ENCODE results near the gene GRAMD1B. TPM values are rescaled to one million over a fixed set of nuclear protein-coding genes. Genes with fewer than 3 reads are reported as not detected.
A peak's percentile ranks its signal among the peaks of the same experiment; 100 is the strongest.

Gene GRAMD1B
- total and polyA plus RNA-seq, 4 donors = 28.7 to 51.5 (median 45.9) TPM

- no peak overlapping the region for H3K4me3 ChIP-seq (ENCODE audit: low read depth, low read length)
- peak overlapping the region; percentile 6 for H3K27ac ChIP-seq (ENCODE audit: low read depth, low read length)
- no peaks in the 10 kb centered on the region for H3K36me3 ChIP-seq (ENCODE audit: control insufficient read depth, insufficient read depth, low read length)
- peak in 1 of 6 donors; percentile 30 for DNase-seq (ENCODE audit: low read depth in 4 of 6, low spot score in 6 of 6)
- no peaks in the 10 kb centered on the region for H3K9me3 ChIP-seq (ENCODE audit: control insufficient read depth, insufficient read depth, low read length)
- 70% methylated on average over 11 of the region's 12 CpGs for WGBS (ENCODE audit: insufficient coverage)
- no peaks in the 10 kb centered on the region for H3K27me3 ChIP-seq (ENCODE audit: control insufficient read depth, insufficient read depth, low read length)
- peaks cover 30% of the 10 kb centered on the region for H3K4me1 ChIP-seq (ENCODE audit: control insufficient read depth, insufficient read depth, low read length)
Observed at GRCh38 chr11:123558536-123559315, 128.7 kb downstream of the GRAMD1B start.

GRCh38 chr11:123559523-123559955, 129.5 kb downstream of the GRAMD1B start:
- DNase-seq (ENCODE audit: low read depth in 4 of 6, low spot score in 6 of 6) = peak in 2 of 6 donors; percentile 59 to 76
- WGBS (ENCODE audit: insufficient coverage) = 17% methylated on average over 11 of the region's 13 CpGs
- peak overlapping the region; percentile 86 for H3K27ac ChIP-seq (ENCODE audit: low read depth, low read length)
- no peaks in the 10 kb centered on the region for H3K27me3 ChIP-seq (ENCODE audit: control insufficient read depth, insufficient read depth, low read length)
- no peaks in the 10 kb centered on the region for H3K36me3 ChIP-seq (ENCODE audit: control insufficient read depth, insufficient read depth, low read length)
- H3K9me3 ChIP-seq (ENCODE audit: control insufficient read depth, insufficient read depth, low read length) = no peaks in the 10 kb centered on the region
- peak overlapping the region; percentile 37 for H3K4me3 ChIP-seq (ENCODE audit: low read depth, low read length)
- peaks cover 35% of the 10 kb centered on the region for H3K4me1 ChIP-seq (ENCODE audit: control insufficient read depth, insufficient read depth, low read length)

- Histone ChIP-seq H3K27ac (ENCODE audit: low read depth, low read length) (peak overlapping the region; percentile 86), H3K4me1 (ENCODE audit: control insufficient read depth, insufficient read depth, low read length) (peaks cover 37% of the 10 kb centered on the region)
- 3% methylated on average over 20 of the region's 23 CpGs for WGBS (ENCODE audit: insufficient coverage)
Observed at GRCh38 chr11:123560006-123560405, 129.9 kb downstream of the GRAMD1B start.

GRCh38 chr11:123561431-123561800, 131.3 kb downstream of the GRAMD1B start:
- WGBS (ENCODE audit: insufficient coverage) = 51% methylated on average over 5 of the region's 5 CpGs
- Histone ChIP-seq H3K4me1 (ENCODE audit: control insufficient read depth, insufficient read depth, low read length) (peaks cover 42% of the 10 kb centered on the region), H3K27ac (ENCODE audit: low read depth, low read length) (peak overlapping the region; percentile 86), H3K9me3 (ENCODE audit: control insufficient read depth, insufficient read depth, low read length) (no peaks in the 10 kb centered on the region), H3K4me3 (ENCODE audit: low read depth, low read length) (peak overlapping the region; percentile 10), H3K36me3 (ENCODE audit: control insufficient read depth, insufficient read depth, low read length) (no peaks in the 10 kb centered on the region), H3K27me3 (ENCODE audit: control insufficient read depth, insufficient read depth, low read length) (no peaks in the 10 kb centered on the region)
- peak in 2 of 6 donors; percentile 58 to 64 for DNase-seq (ENCODE audit: low read depth in 4 of 6, low spot score in 6 of 6)

More at GRCh38 chr11:123560006-123560405, 129.9 kb downstream of the GRAMD1B start:
- no peaks in the 10 kb centered on the region for H3K36me3 ChIP-seq (ENCODE audit: control insufficient read depth, insufficient read depth, low read length)
- peak overlapping the region; percentile 37 for H3K4me3 ChIP-seq (ENCODE audit: low read depth, low read length)
- peak in 4 of 6 donors; percentile 70 to 98 (median 86) for DNase-seq (ENCODE audit: low read depth in 4 of 6, low spot score in 6 of 6)
- H3K9me3 ChIP-seq (ENCODE audit: control insufficient read depth, insufficient read depth, low read length) = no peaks in the 10 kb centered on the region
- H3K27me3 ChIP-seq (ENCODE audit: control insufficient read depth, insufficient read depth, low read length) = no peaks in the 10 kb centered on the region

- peaks cover 47% of the 10 kb centered on the region for H3K4me1 ChIP-seq (ENCODE audit: control insufficient read depth, insufficient read depth, low read length)
- peak overlapping the region; percentile 86 for H3K27ac ChIP-seq (ENCODE audit: low read depth, low read length)
Observed at GRCh38 chr11:123562158-123562557, 132.1 kb downstream of the GRAMD1B start.

GRCh38 chr11:123562829-123563228, 132.8 kb downstream of the GRAMD1B start:
- Histone ChIP-seq H3K27me3 (ENCODE audit: control insufficient read depth, insufficient read depth, low read length) (no peaks in the 10 kb centered on the region), H3K9me3 (ENCODE audit: control insufficient read depth, insufficient read depth, low read length) (no peaks in the 10 kb centered on the region), H3K4me3 (ENCODE audit: low read depth, low read length) (no peak overlapping the region), H3K36me3 (ENCODE audit: control insufficient read depth, insufficient read depth, low read length) (no peaks in the 10 kb centered on the region), H3K4me1 (ENCODE audit: control insufficient read depth, insufficient read depth, low read length) (peaks cover 50% of the 10 kb centered on the region), H3K27ac (ENCODE audit: low read depth, low read length) (peak overlapping the region; percentile 86)
- WGBS (ENCODE audit: insufficient coverage) = 66% methylated on average over 8 of the region's 8 CpGs
- DNase-seq (ENCODE audit: low read depth in 4 of 6, low spot score in 6 of 6) = no peak

More at GRCh38 chr11:123562158-123562557, 132.1 kb downstream of the GRAMD1B start:
- no peaks in the 10 kb centered on the region for H3K9me3 ChIP-seq (ENCODE audit: control insufficient read depth, insufficient read depth, low read length)
- no peaks in the 10 kb centered on the region for H3K27me3 ChIP-seq (ENCODE audit: control insufficient read depth, insufficient read depth, low read length)
- DNase-seq (ENCODE audit: low read depth in 4 of 6, low spot score in 6 of 6) = peak in 2 of 6 donors; percentile 34 to 50
- 24% methylated on average over 2 of the region's 7 CpGs for WGBS (ENCODE audit: insufficient coverage)
- no peak overlapping the region for H3K4me3 ChIP-seq (ENCODE audit: low read depth, low read length)
- no peaks in the 10 kb centered on the region for H3K36me3 ChIP-seq (ENCODE audit: control insufficient read depth, insufficient read depth, low read length)

- 83% methylated on average over 1 of the region's 3 CpGs for WGBS (ENCODE audit: insufficient coverage)
- Histone ChIP-seq H3K4me1 (ENCODE audit: control insufficient read depth, insufficient read depth, low read length) (peaks cover 59% of the 10 kb centered on the region), H3K4me3 (ENCODE audit: low read depth, low read length) (no peak overlapping the region)
Observed at GRCh38 chr11:123564221-123564620, 134.2 kb downstream of the GRAMD1B start.

GRCh38 chr11:123566852-123567251, 136.8 kb downstream of the GRAMD1B start:
- 33% methylated on average over 2 of the region's 4 CpGs for WGBS (ENCODE audit: insufficient coverage)

More at GRCh38 chr11:123564221-123564620, 134.2 kb downstream of the GRAMD1B start:
- Histone ChIP-seq H3K9me3 (ENCODE audit: control insufficient read depth, insufficient read depth, low read length) (no peaks in the 10 kb centered on the region), H3K27ac (ENCODE audit: low read depth, low read length) (no peak overlapping the region), H3K36me3 (ENCODE audit: control insufficient read depth, insufficient read depth, low read length) (no peaks in the 10 kb centered on the region), H3K27me3 (ENCODE audit: control insufficient read depth, insufficient read depth, low read length) (no peaks in the 10 kb centered on the region)
- no peak for DNase-seq (ENCODE audit: low read depth in 4 of 6, low spot score in 6 of 6)

GRCh38 chr11:123567466-123567865, 137.4 kb downstream of the GRAMD1B start:
- peak in 2 of 6 donors; percentile 35 to 76 for DNase-seq (ENCODE audit: low read depth in 4 of 6, low spot score in 6 of 6)
- no peaks in the 10 kb centered on the region for H3K27me3 ChIP-seq (ENCODE audit: control insufficient read depth, insufficient read depth, low read length)
- no peaks in the 10 kb centered on the region for H3K9me3 ChIP-seq (ENCODE audit: control insufficient read depth, insufficient read depth, low read length)
- 20% methylated on average over 1 of the region's 1 CpG for WGBS (ENCODE audit: insufficient coverage)
- H3K4me1 ChIP-seq (ENCODE audit: control insufficient read depth, insufficient read depth, low read length) = peaks cover 41% of the 10 kb centered on the region
- H3K4me3 ChIP-seq (ENCODE audit: low read depth, low read length) = no peak overlapping the region
- peak overlapping the region; percentile 57 for H3K27ac ChIP-seq (ENCODE audit: low read depth, low read length)
- H3K36me3 ChIP-seq (ENCODE audit: control insufficient read depth, insufficient read depth, low read length) = peaks cover under 1% of the 10 kb centered on the region

More at GRCh38 chr11:123566852-123567251, 136.8 kb downstream of the GRAMD1B start:
- Histone ChIP-seq H3K9me3 (ENCODE audit: control insufficient read depth, insufficient read depth, low read length) (no peaks in the 10 kb centered on the region), H3K27ac (ENCODE audit: low read depth, low read length) (peak overlapping the region; percentile 57), H3K36me3 (ENCODE audit: control insufficient read depth, insufficient read depth, low read length) (no peaks in the 10 kb centered on the region), H3K4me3 (ENCODE audit: low read depth, low read length) (no peak overlapping the region), H3K27me3 (ENCODE audit: control insufficient read depth, insufficient read depth, low read length) (no peaks in the 10 kb centered on the region), H3K4me1 (ENCODE audit: control insufficient read depth, insufficient read depth, low read length) (peaks cover 46% of the 10 kb centered on the region)
- DNase-seq (ENCODE audit: low read depth in 4 of 6, low spot score in 6 of 6) = no peak
